Esophagus muscularis mucosa (tissue), 4 donors: ENCODE results near the gene IRX5. TPM values are rescaled to one million over a fixed set of nuclear protein-coding genes. Genes with fewer than 3 reads are reported as not detected.

ENCODE experiments used
- DNase-seq: peaks from one replicate; pipeline ENCODE4 v3.0.0-alpha.2; 2017; ENCODE audit errors: extremely low spot score
- H3K27ac ChIP-seq, 4 donors: fragments of 200-600 bp; sonication (generic); replicated peaks in 1 of 4; 1 replicate in 3 of 4; 2 replicates in 1 of 4; pipeline ENCODE4 v1.5.1; 2016 to 2019; ENCODE audit warnings: mild to moderate bottlenecking in 1 of 4
- H3K27me3 ChIP-seq, 4 donors: fragments of 200-600 bp; sonication (generic); one replicate each; pipeline versions ENCODE4 v1.5.1 to v1.6.0; 2016 to 2019
- H3K36me3 ChIP-seq, 4 donors: fragments of 200-600 bp; sonication (generic); one replicate each; pipeline ENCODE4 v1.5.1; 2016 to 2019
- H3K4me1 ChIP-seq, 4 donors: fragments of 200-600 bp; sonication (generic); one replicate each; pipeline ENCODE4 v1.5.1; 2016 to 2019
- H3K4me3 ChIP-seq, 4 donors: fragments of 200-600 bp; sonication (generic); 1 replicate in 2 of 4; 2 replicates in 2 of 4; pipeline ENCODE4 v1.5.1; 2016 to 2019; ENCODE audit warnings: mild to moderate bottlenecking in 4 of 4, moderate library complexity in 1 of 4
- H3K9me3 ChIP-seq, 4 donors: fragments of 200-600 bp; sonication (generic); 1 replicate in 3 of 4; 2 replicates in 1 of 4; pipeline ENCODE4 v1.5.1; 2016 to 2019
- EP300 ChIP-seq: sonication (generic); formaldehyde crosslinking; IDR thresholded peaks from one replicate; pipeline ENCODE4 v1.6.1; 2017; ENCODE audit warnings: antibody characterized with exemption
- POLR2A ChIP-seq: fragments of 450-650 bp; IDR thresholded peaks from one replicate; pipeline ENCODE4 v1.6.1; 2017; ENCODE audit warnings: antibody characterized with exemption, moderate library complexity, mild to moderate bottlenecking, low read depth
- POLR2AphosphoS5 ChIP-seq, 2 donors: sonication (generic); formaldehyde crosslinking; IDR thresholded peaks; one replicate each; pipeline ENCODE4 v1.6.1; 2017; ENCODE audit warnings: antibody characterized with exemption in 2 of 2
- WGBS: methylation state at CpG from one replicate; pipeline ENCODE4 v1.1.5; 2018; 5-methylcytosine and 5-hydroxymethylcytosine counted together
- intact Hi-C: fragments of 100-400 bp; cut with DNase I; formaldehyde crosslinking; loops from one replicate; pipeline ENCODE4 v1.15.1; 2023
- total RNA-seq, 4 donors: library from RNA; depleted of rRNA; stranded (reverse); fragments of >200 nt; gene quantifications; one replicate each; pipeline versions ENCODE4 v1.1.0 to v1.2.1, GENCODE V29; 2016
- TF ChIP-seq, protein P1 (sequence below), 3 experiments: fragments of 200-600 bp in 2 of 3; fragments of 450-650 bp in 1 of 3; sonication (generic) in 2 of 3; IDR thresholded peaks; one replicate each; pipeline ENCODE4 v1.5.1; 2017 to 2019; ENCODE audit warnings: antibody characterized with exemption in 3 of 3, mild to moderate bottlenecking in 2 of 3, moderate library complexity in 1 of 3

Gene IRX5
- total RNA-seq, 4 donors from 2014 or later: 0.52 TPM; not detected in 3

DNA sequence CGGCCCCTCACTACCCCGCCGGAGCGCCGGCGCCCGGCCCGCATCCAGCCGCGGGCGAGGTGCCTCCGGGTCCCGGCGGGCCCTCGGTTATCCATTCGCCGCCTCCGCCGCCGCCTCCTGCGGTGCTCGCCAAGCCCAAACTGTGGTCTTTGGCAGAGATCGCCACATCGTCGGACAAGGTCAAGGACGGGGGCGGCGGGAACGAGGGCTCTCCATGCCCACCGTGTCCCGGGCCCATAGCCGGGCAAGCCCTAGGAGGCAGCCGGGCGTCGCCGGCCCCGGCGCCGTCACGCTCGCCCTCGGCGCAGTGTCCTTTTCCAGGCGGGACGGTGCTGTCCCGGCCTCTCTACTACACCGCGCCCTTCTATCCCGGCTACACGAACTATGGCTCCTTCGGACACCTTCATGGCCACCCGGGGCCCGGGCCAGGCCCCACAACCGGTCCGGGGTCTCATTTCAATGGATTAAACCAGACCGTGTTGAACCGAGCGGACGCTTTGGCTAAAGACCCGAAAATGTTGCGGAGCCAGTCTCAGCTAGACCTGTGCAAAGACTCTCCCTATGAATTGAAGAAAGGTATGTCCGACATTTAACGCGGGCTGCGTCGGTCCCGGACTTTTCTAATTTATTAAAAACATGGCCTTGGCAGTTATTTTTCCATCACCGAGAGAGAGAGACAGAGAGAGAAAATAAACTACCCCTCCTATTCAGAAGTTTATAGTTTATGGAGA, 2.8 kb downstream of the IRX5 start:
- peak overlapping the region in 1 of 4 donors; percentile 18 for H3K4me3 ChIP-seq
- 30% methylated on average over 13 of the region's 68 CpGs for WGBS
- H3K27ac ChIP-seq: no peak overlapping the region
- peaks cover 14 to 99% (median 72%) of the 10 kb centered on the region in 4 donors for H3K27me3 ChIP-seq
- peaks cover 37 to 81% (median 73%) of the 10 kb centered on the region in 4 donors for H3K4me1 ChIP-seq
- DNase-seq: no peak
- no peaks in the 10 kb centered on the region for H3K9me3 ChIP-seq
- intact Hi-C loops: loop anchor here (10.0 kb wide), 1 partner anchor 649 kb away; the partner anchor contains the start of gene IRX3
- TF ChIP-seq, protein P1, sequence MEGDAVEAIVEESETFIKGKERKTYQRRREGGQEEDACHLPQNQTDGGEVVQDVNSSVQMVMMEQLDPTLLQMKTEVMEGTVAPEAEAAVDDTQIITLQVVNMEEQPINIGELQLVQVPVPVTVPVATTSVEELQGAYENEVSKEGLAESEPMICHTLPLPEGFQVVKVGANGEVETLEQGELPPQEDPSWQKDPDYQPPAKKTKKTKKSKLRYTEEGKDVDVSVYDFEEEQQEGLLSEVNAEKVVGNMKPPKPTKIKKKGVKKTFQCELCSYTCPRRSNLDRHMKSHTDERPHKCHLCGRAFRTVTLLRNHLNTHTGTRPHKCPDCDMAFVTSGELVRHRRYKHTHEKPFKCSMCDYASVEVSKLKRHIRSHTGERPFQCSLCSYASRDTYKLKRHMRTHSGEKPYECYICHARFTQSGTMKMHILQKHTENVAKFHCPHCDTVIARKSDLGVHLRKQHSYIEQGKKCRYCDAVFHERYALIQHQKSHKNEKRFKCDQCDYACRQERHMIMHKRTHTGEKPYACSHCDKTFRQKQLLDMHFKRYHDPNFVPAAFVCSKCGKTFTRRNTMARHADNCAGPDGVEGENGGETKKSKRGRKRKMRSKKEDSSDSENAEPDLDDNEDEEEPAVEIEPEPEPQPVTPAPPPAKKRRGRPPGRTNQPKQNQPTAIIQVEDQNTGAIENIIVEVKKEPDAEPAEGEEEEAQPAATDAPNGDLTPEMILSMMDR (IDR thresholded peaks at IDR 0.05): no peak
- TF ChIP-seq EP300 (no peak), POLR2A (no peak), POLR2AphosphoS5 (IDR thresholded peaks at IDR 0.05) (no peak)
- H3K36me3 ChIP-seq: peaks cover 0 to 4% (median 0%) of the 10 kb centered on the region in 4 donors

DNA sequence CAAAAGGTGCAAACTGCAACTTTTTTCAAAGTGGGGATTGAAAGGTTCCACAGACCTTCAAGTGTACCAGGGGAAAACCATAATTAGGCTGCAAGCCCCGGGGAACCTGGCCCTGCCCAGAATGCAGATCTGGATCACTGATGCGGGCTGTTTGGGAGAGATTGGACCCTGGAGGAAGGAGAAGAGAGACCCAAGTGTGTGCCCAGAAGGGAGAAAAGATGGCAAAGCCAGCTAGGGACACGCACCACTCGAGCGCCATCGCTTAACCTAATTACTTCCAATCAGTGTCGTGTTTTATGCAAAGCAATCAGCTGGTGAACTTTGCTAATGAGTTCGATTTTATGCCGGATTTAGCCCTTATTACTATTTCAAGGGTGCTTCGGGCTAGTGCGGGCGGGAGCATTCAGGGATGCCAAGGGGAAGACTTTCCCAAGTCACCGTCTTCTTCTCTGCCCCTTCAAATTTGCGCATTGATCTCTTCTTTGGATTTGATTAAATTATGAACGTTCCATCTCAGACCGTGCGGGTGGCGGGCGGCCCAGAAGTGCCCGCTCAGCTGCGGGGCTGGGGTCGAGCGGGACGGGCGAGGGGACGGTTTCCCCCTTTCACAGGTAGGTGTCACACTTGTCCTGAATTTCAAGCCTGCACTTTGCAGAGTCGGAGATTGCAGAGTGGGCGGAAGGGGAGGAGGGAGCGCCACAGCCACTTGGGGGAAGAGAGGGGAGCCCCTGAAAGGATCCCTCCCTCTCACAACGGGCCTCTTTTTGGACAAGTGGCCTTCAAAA, 4.0 kb downstream of the IRX5 start:
- H3K27me3 ChIP-seq: peaks cover 14 to 100% (median 83%) of the 10 kb centered on the region in 4 donors
- no peak overlapping the region for H3K27ac ChIP-seq
- TF ChIP-seq POLR2AphosphoS5 (IDR thresholded peaks at IDR 0.05) (no peak), EP300 (no peak), POLR2A (no peak)
- TF ChIP-seq, protein P1 (IDR thresholded peaks at IDR 0.05): no peak
- peaks cover 0 to 4% (median 0%) of the 10 kb centered on the region in 4 donors for H3K36me3 ChIP-seq
- DNase-seq: peak; percentile 42
- 18% methylated on average over 27 of the region's 30 CpGs for WGBS
- peaks cover 39 to 78% (median 71%) of the 10 kb centered on the region in 4 donors for H3K4me1 ChIP-seq
- H3K9me3 ChIP-seq: no peaks in the 10 kb centered on the region
- no peak overlapping the region for H3K4me3 ChIP-seq
- intact Hi-C loops: loop anchor here (10.0 kb wide), 1 partner anchor 650 kb away; the partner anchor contains the start of gene IRX3

DNA sequence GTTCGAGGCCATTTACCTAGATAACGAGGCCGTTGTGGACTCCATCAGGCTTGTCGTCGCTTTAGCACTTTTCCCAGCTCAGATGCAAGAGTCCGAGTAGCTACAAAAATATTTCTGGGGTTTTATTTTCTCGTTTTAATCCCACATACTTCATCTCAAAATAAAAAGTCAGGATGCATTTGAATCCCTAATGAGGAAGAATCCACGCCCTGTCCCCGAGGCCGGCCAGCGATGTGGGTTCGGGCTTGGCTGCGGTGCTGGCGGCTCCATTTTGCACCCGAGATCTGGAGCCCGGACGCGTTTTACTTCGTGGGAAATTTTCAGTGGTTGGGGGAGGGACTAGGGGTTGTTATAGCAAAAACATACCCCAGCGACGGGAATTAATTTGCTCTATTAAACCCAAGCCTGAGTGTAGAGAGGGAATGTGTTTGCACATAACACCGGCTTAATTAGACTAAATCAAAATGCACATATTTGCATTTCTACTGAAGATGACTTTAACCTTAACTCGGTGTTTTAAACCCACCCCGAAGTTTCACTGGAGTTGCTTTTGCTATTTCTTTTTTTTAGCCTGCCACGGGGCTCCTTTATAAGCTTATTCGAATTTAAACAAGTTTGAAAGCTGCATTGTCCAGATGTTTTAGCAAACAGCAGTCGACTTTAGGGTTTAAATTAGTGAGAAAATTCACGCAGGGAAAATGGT, 4.8 kb downstream of the IRX5 start:
- 21% methylated on average over 28 of the region's 28 CpGs for WGBS
- Histone ChIP-seq H3K36me3 (peaks cover 0 to 4% (median 0%) of the 10 kb centered on the region in 4 donors), H3K27me3 (peaks cover 14 to 100% (median 90%) of the 10 kb centered on the region in 4 donors), H3K4me3 (no peak overlapping the region), H3K9me3 (no peaks in the 10 kb centered on the region), H3K4me1 (peaks cover 33 to 71% (median 64%) of the 10 kb centered on the region in 4 donors), H3K27ac (no peak overlapping the region)
- intact Hi-C loops: loop anchor here (10.0 kb wide), 1 partner anchor 651 kb away; the partner anchor contains the start of gene IRX3
- no peak for DNase-seq
- TF ChIP-seq POLR2AphosphoS5 (IDR thresholded peaks at IDR 0.05) (no peak), EP300 (no peak), POLR2A (no peak)
- TF ChIP-seq, protein P1 (IDR thresholded peaks at IDR 0.05): no peak

DNA sequence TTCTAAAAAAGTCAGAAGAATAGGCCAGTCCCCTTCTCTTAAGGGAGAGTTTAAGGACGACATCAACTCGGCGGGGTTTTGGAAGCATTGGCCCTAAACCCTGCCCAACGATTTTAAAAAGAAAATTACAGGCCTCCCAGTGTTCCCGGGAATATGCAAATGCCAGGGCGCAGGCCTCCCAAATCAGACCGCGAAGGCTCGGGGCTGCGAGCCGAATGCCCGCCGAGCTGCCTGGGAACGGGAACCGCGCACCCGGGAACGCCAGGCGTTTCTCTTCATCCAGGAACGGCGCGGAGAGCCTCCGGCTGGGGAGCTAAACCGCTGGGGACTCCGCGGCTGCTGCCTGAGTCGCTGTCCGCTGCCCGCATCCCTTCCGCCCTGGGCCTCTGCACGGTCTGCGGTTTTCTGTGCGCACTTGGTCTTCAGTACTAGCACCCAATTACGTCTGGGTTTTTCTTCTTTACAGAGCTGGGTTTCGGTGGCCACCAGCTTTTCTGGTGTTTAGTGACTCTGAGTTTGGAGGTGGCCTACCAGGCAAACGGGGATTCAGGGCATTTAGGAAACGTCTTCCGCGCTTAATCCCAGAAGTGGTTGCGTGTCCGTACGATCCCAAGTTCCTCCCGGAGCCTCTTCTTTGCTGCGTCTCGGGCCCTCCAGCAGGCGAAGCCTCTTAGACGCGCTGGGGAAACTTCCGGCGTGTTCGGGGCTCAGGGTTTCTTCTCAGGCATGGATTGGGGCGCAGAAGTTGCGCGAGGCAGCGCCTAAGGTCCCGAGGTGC, 5.7 kb downstream of the IRX5 start:
- TF ChIP-seq POLR2AphosphoS5 (IDR thresholded peaks at IDR 0.05) (no peak), POLR2A (no peak), EP300 (no peak)
- TF ChIP-seq, protein P1 (IDR thresholded peaks at IDR 0.05): no peak
- peak; percentile 84 for DNase-seq
- Histone ChIP-seq H3K4me1 (peaks cover 33 to 61% (median 55%) of the 10 kb centered on the region in 4 donors), H3K9me3 (no peaks in the 10 kb centered on the region), H3K36me3 (peaks cover 0 to 4% (median 0%) of the 10 kb centered on the region in 4 donors), H3K27ac (no peak overlapping the region), H3K4me3 (peak overlapping the region in 3 of 4 donors; percentile 17 to 35 (median 21)), H3K27me3 (peaks cover 14 to 100% (median 87%) of the 10 kb centered on the region in 4 donors)
- 9% methylated on average over 45 of the region's 56 CpGs for WGBS
- intact Hi-C loops: loop anchor here (10.0 kb wide), 1 partner anchor 652 kb away; the partner anchor contains the start of gene IRX3
